Measurements from ENCODE around the gene TMEM201.

DNA sequence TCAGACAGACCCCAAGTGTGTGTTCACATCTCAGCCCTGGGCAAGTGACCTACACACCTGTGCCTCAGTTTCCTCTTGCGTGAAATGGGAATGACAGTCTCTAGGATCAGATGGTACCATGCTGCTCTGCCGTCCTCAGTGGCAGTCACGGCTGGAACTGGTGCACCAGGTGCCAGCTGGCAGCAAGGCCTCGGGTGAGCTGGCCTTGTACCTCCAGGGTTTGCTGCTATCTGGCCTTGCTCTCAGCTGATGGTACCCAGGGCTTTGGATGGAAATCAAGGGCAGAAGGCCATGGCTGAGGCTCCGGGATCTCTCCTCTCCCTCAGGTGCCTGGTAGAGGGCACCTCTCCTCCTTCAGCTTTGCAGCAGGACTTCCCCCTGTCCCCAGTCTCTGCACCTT is 21.3 kb downstream of the TMEM201 start:
- TF ChIP-seq, protein P1, sequence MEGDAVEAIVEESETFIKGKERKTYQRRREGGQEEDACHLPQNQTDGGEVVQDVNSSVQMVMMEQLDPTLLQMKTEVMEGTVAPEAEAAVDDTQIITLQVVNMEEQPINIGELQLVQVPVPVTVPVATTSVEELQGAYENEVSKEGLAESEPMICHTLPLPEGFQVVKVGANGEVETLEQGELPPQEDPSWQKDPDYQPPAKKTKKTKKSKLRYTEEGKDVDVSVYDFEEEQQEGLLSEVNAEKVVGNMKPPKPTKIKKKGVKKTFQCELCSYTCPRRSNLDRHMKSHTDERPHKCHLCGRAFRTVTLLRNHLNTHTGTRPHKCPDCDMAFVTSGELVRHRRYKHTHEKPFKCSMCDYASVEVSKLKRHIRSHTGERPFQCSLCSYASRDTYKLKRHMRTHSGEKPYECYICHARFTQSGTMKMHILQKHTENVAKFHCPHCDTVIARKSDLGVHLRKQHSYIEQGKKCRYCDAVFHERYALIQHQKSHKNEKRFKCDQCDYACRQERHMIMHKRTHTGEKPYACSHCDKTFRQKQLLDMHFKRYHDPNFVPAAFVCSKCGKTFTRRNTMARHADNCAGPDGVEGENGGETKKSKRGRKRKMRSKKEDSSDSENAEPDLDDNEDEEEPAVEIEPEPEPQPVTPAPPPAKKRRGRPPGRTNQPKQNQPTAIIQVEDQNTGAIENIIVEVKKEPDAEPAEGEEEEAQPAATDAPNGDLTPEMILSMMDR (conservative IDR thresholded peaks at IDR 0.05; ENCODE audit: low read depth, low read length), result no peak
- TF ChIP-seq, protein P2, sequence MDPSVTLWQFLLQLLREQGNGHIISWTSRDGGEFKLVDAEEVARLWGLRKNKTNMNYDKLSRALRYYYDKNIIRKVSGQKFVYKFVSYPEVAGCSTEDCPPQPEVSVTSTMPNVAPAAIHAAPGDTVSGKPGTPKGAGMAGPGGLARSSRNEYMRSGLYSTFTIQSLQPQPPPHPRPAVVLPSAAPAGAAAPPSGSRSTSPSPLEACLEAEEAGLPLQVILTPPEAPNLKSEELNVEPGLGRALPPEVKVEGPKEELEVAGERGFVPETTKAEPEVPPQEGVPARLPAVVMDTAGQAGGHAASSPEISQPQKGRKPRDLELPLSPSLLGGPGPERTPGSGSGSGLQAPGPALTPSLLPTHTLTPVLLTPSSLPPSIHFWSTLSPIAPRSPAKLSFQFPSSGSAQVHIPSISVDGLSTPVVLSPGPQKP (IDR thresholded peaks at IDR 0.05; ENCODE audit: borderline replicate concordance, low read depth, low read length), result no peak
- TF ChIP-seq SMC3 (IDR thresholded peaks at IDR 0.05; ENCODE audit: low read depth, low read length), result no peak
- TF ChIP-seq CEBPB (IDR thresholded peaks at IDR 0.05; ENCODE audit: low read depth, low read length), result no peak
- TF ChIP-seq MXI1 (IDR thresholded peaks at IDR 0.05; ENCODE audit: borderline replicate concordance, low read depth, low read length), result no peak
- TF ChIP-seq POLR2A (IDR thresholded peaks at IDR 0.05; ENCODE audit: low read depth, low read length), result no peak
- no peak for TF ChIP-seq RCOR1 (IDR thresholded peaks at IDR 0.05; ENCODE audit: insufficient replicate concordance, low read length)
- no peak for TF ChIP-seq RFX5 (IDR thresholded peaks at IDR 0.05; ENCODE audit: low read depth, low read length)
- TF ChIP-seq CHD1 (IDR thresholded peaks at IDR 0.05; ENCODE audit: low read depth, low read length), result no peak
- TF ChIP-seq FOS (IDR thresholded peaks at IDR 0.05; ENCODE audit: low read depth, low read length), result no peak
- TF ChIP-seq, protein P3, sequence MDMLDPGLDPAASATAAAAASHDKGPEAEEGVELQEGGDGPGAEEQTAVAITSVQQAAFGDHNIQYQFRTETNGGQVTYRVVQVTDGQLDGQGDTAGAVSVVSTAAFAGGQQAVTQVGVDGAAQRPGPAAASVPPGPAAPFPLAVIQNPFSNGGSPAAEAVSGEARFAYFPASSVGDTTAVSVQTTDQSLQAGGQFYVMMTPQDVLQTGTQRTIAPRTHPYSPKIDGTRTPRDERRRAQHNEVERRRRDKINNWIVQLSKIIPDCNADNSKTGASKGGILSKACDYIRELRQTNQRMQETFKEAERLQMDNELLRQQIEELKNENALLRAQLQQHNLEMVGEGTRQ (IDR thresholded peaks at IDR 0.05; ENCODE audit: low read depth, low read length), result no peak
- TF ChIP-seq MAZ (IDR thresholded peaks at IDR 0.05; ENCODE audit: borderline replicate concordance, low read depth, low read length), result no peak
- TF ChIP-seq BHLHE40 (IDR thresholded peaks at IDR 0.05; ENCODE audit: low read depth, low read length), result no peak

Measured in IMR-90 (cell line).